ENCODE results near the gene DAND5. TPM values are rescaled to one million over a fixed set of nuclear protein-coding genes. Genes with fewer than 3 reads are reported as not detected.

Gene DAND5
- polyA plus RNA-seq, 3 donors, result not detected

GRCh38 chr19:12959481-12959880, 9.9 kb upstream of the DAND5 start:
- H3K27me3 Mint-ChIP-seq (ENCODE audit: low read depth in 3 of 3), result peaks cover 1 to 6% (median 5%) of the 10 kb centered on the region in 3 donors
- WGBS (ENCODE audit: insufficient coverage), result 89% methylated on average over 4 of the region's 6 CpGs
- Histone ChIP-seq H3K9me3 (replicated peaks in 1 of 2; ENCODE audit: control insufficient read depth in 1 of 2, insufficient read depth in 1 of 2, low read length in 2 of 2) (no peaks in the 10 kb centered on the region), H4K20me1 (ENCODE audit: insufficient read depth, low read length) (no peaks in the 10 kb centered on the region), H2AFZ (ENCODE audit: insufficient read depth, low read depth, low read length, poor library complexity, severe bottlenecking) (no peak overlapping the region), H3K4me3 (replicated peaks in 1 of 3; ENCODE audit: low read depth in 2 of 3, low read length in 3 of 3) (no peak overlapping the region), H3K36me3 (replicated peaks in 1 of 2; ENCODE audit: control insufficient read depth in 1 of 2, insufficient read depth in 2 of 2, low read length in 2 of 2) (peaks cover 0 to 9% of the 10 kb centered on the region in 2 donors), H3K4me2 (replicated peaks; ENCODE audit: extremely low read depth, low read length, poor library complexity, severe bottlenecking) (no peak overlapping the region), H3K27me3 (ENCODE audit: control insufficient read depth in 2 of 2, insufficient read depth in 2 of 2, low read length in 2 of 2) (no peaks in the 10 kb centered on the region), H3K79me2 (ENCODE audit: insufficient read depth, low read length) (peaks cover 31% of the 10 kb centered on the region), H3K27ac (ENCODE audit: low read depth in 1 of 2, low read length in 2 of 2) (no peak overlapping the region), H3K9ac (ENCODE audit: insufficient read depth, low read length, poor library complexity, severe bottlenecking) (no peak overlapping the region), H3K4me1 (ENCODE audit: control insufficient read depth in 1 of 2, insufficient read depth in 2 of 2, low read length in 2 of 2) (peaks cover 18 to 21% of the 10 kb centered on the region in 2 donors)
- peaks cover 0 to 1% (median 0%) of the 10 kb centered on the region in 7 donors for H3K9me3 Mint-ChIP-seq
- no peak for DNase-seq
- intact Hi-C loops (cut with micrococcal nuclease), result no loop called here
- H3K4me3 Mint-ChIP-seq, result no peak overlapping the region
- H3K27ac Mint-ChIP-seq, result no peak overlapping the region
- peaks cover 25% of the 10 kb centered on the region for H3K4me1 Mint-ChIP-seq
- no peak for TF ChIP-seq CTCF (IDR thresholded peaks at IDR 0.05)
- peaks cover 1 to 5% of the 10 kb centered on the region in 2 donors for H3K36me3 Mint-ChIP-seq

GRCh38 chr19:12965017-12965811, 4.2 kb upstream of the DAND5 start:
- no peaks in the 10 kb centered on the region for H3K36me3 ChIP-seq (replicated peaks in 1 of 2; ENCODE audit: control insufficient read depth in 1 of 2, insufficient read depth in 2 of 2, low read length in 2 of 2)
- peak overlapping the region; percentile 83 to 89 for H3K4me3 Mint-ChIP-seq

More at GRCh38 chr19:12965017-12965811, 4.2 kb upstream of the DAND5 start:
- Histone ChIP-seq H4K20me1 (ENCODE audit: insufficient read depth, low read length) (no peaks in the 10 kb centered on the region), H3K4me3 (replicated peaks in 1 of 3; ENCODE audit: low read depth in 2 of 3, low read length in 3 of 3) (peak overlapping the region; percentile 8 to 79 (median 28)), H3K27ac (ENCODE audit: low read depth in 1 of 2, low read length in 2 of 2) (peak overlapping the region in 1 of 2 donors; percentile 16), H3K4me2 (replicated peaks; ENCODE audit: extremely low read depth, low read length, poor library complexity, severe bottlenecking) (peak overlapping the region; percentile 98), H3K27me3 (ENCODE audit: control insufficient read depth in 2 of 2, insufficient read depth in 2 of 2, low read length in 2 of 2) (no peaks in the 10 kb centered on the region), H2AFZ (ENCODE audit: insufficient read depth, low read depth, low read length, poor library complexity, severe bottlenecking) (peak overlapping the region; percentile 73), H3K9me3 (replicated peaks in 1 of 2; ENCODE audit: control insufficient read depth in 1 of 2, insufficient read depth in 1 of 2, low read length in 2 of 2) (no peaks in the 10 kb centered on the region), H3K4me1 (ENCODE audit: control insufficient read depth in 1 of 2, insufficient read depth in 2 of 2, low read length in 2 of 2) (peaks cover 7 to 10% of the 10 kb centered on the region in 2 donors), H3K9ac (ENCODE audit: insufficient read depth, low read length, poor library complexity, severe bottlenecking) (peak overlapping the region; percentile 15), H3K79me2 (ENCODE audit: insufficient read depth, low read length) (no peaks in the 10 kb centered on the region)
- TF ChIP-seq CTCF (IDR thresholded peaks at IDR 0.05), result peak; percentile 99
- peaks cover 1 to 6% (median 5%) of the 10 kb centered on the region in 3 donors for H3K27me3 Mint-ChIP-seq (ENCODE audit: low read depth in 3 of 3)
- H3K4me1 Mint-ChIP-seq, result peaks cover 6% of the 10 kb centered on the region
- peak overlapping the region in 4 of 7 donors; percentile 53 to 93 (median 68) for H3K27ac Mint-ChIP-seq
- peak; percentile 65 to 74 (median 72) for DNase-seq
- peaks cover 0 to 2% (median 0%) of the 10 kb centered on the region in 7 donors for H3K9me3 Mint-ChIP-seq
- intact Hi-C loops (cut with micrococcal nuclease), result loop anchor here in 1 of 2 donors (10.0 kb wide), 1 partner anchor 80 kb away; the partner anchor contains the start of genes DNASE2 and KLF1
- 1% methylated on average over 33 of the region's 34 CpGs for WGBS (ENCODE audit: insufficient coverage)
- no peaks in the 10 kb centered on the region for H3K36me3 Mint-ChIP-seq

Data from CD14-positive monocyte (primary cell).